ENCODE measurements around the gene SELPLG. TPM values are rescaled to one million over a fixed set of nuclear protein-coding genes. Genes with fewer than 3 reads are reported as not detected.
A peak's percentile ranks its signal among the peaks of the same experiment; 100 is the strongest.

Gene SELPLG
- total RNA-seq, 2 experiments from 2014 or later: 289 to 301 TPM

GRCh38 chr12:108642899-108643654 is 9.4 kb upstream of the SELPLG start:
- no peak overlapping the region for H3K4me3 Mint-ChIP-seq
- no peaks in the 10 kb centered on the region for H3K27me3 Mint-ChIP-seq
- POLR2A ChIA-PET: interaction anchor here (0.6 kb wide), 1 partner anchor 9 kb away, joined by 3 read pairs; the partner anchor contains the start of gene SELPLG
- peaks cover 41% of the 10 kb centered on the region for H3K4me1 Mint-ChIP-seq
- H3K9me3 Mint-ChIP-seq: no peaks in the 10 kb centered on the region
- CTCF ChIA-PET: no interaction called here
- peaks cover 32% of the 10 kb centered on the region for H3K36me3 Mint-ChIP-seq (ENCODE audit: low read depth)
- H3K27ac Mint-ChIP-seq: no peak overlapping the region
- no peak for DNase-seq

GRCh38 chr12:108642269-108642870 is 8.7 kb upstream of the SELPLG start:
- DNase-seq: no peak
- H3K36me3 Mint-ChIP-seq (ENCODE audit: low read depth): peaks cover 28% of the 10 kb centered on the region
- CTCF ChIA-PET: no interaction called here
- POLR2A ChIA-PET: interaction anchor here (1.2 to 1.4 kb wide), 2 partner anchors 13 to 14 kb away, joined by 3 to 4 read pairs; no protein-coding TSS in a partner anchor
- no peak overlapping the region for H3K4me3 Mint-ChIP-seq
- no peak overlapping the region for H3K27ac Mint-ChIP-seq
- no peaks in the 10 kb centered on the region for H3K9me3 Mint-ChIP-seq
- peaks cover 41% of the 10 kb centered on the region for H3K4me1 Mint-ChIP-seq
- no peaks in the 10 kb centered on the region for H3K27me3 Mint-ChIP-seq

GRCh38 chr12:108641446-108642268 is 8.0 kb upstream of the SELPLG start:
- no peaks in the 10 kb centered on the region for H3K27me3 Mint-ChIP-seq
- POLR2A ChIA-PET: interaction anchor here (1.2 to 1.5 kb wide), 5 partner anchors 11 to 216 kb away, joined by 3 to 4 read pairs (median 3); partner anchors contain the start of gene SSH1
- peaks cover 28% of the 10 kb centered on the region for H3K36me3 Mint-ChIP-seq (ENCODE audit: low read depth)
- DNase-seq: no peak
- no peak overlapping the region for H3K27ac Mint-ChIP-seq
- H3K4me3 Mint-ChIP-seq: no peak overlapping the region
- CTCF ChIA-PET: interaction anchor here (2.2 kb wide), 1 partner anchor 23 kb away, joined by 14 read pairs; no protein-coding TSS in a partner anchor
- H3K4me1 Mint-ChIP-seq: peaks cover 46% of the 10 kb centered on the region
- no peaks in the 10 kb centered on the region for H3K9me3 Mint-ChIP-seq

- Mint-ChIP-seq H3K27ac (no peak overlapping the region), H3K36me3 (ENCODE audit: low read depth) (peaks cover 21% of the 10 kb centered on the region), H3K4me1 (peaks cover 45% of the 10 kb centered on the region), H3K9me3 (no peaks in the 10 kb centered on the region), H3K4me3 (no peak overlapping the region), H3K27me3 (no peaks in the 10 kb centered on the region)
- no peak for DNase-seq
- POLR2A ChIA-PET: interaction anchor here (0.8 to 1.5 kb wide), 6 partner anchors 10 to 216 kb away, joined by 3 to 4 read pairs (median 3); partner anchors contain the start of gene SSH1
- CTCF ChIA-PET: interaction anchor here (2.2 kb wide), 1 partner anchor 23 kb away, joined by 14 read pairs; no protein-coding TSS in a partner anchor
These were observed 7.2 kb upstream of the SELPLG start for GRCh38 chr12:108640802-108641445.

- Mint-ChIP-seq H3K27ac (no peak overlapping the region), H3K4me3 (no peak overlapping the region), H3K9me3 (no peaks in the 10 kb centered on the region), H3K27me3 (no peaks in the 10 kb centered on the region), H3K36me3 (ENCODE audit: low read depth) (peaks cover 9% of the 10 kb centered on the region), H3K4me1 (peaks cover 52% of the 10 kb centered on the region)
- CTCF ChIA-PET: interaction anchor here (2.2 to 3.7 kb wide), 2 partner anchors 11 to 21 kb away, joined by 13 to 14 read pairs; no protein-coding TSS in a partner anchor
- no peak for DNase-seq
- POLR2A ChIA-PET: interaction anchor here (1.0 to 1.8 kb wide), 5 partner anchors 10 to 77 kb away, joined by 3 to 5 read pairs (median 3); partner anchors contain the start of gene ISCU
These were observed 5.5 kb upstream of the SELPLG start for GRCh38 chr12:108638997-108639822.

GRCh38 chr12:108638141-108638827 is 4.6 kb upstream of the SELPLG start:
- Mint-ChIP-seq H3K4me3 (no peak overlapping the region), H3K9me3 (no peaks in the 10 kb centered on the region)
- POLR2A ChIA-PET: interaction anchor here (0.7 to 12.0 kb wide), 6 partner anchors 10 to 72 kb away, joined by 3 to 385 read pairs (median 4); partner anchors contain the start of genes ISCU and SART3

GRCh38 chr12:108637222-108637971 is 3.7 kb upstream of the SELPLG start:
- peak overlapping the region; percentile 44 for H3K27ac Mint-ChIP-seq
- DNase-seq: no peak
- no peak overlapping the region for H3K4me3 Mint-ChIP-seq
- no peaks in the 10 kb centered on the region for H3K27me3 Mint-ChIP-seq
- H3K36me3 Mint-ChIP-seq (ENCODE audit: low read depth): peaks cover 23% of the 10 kb centered on the region
- POLR2A ChIA-PET: interaction anchor here (0.7 to 12.0 kb wide), 6 partner anchors 9 to 71 kb away, joined by 3 to 385 read pairs (median 4); partner anchors contain the start of genes ISCU and SART3
- no peaks in the 10 kb centered on the region for H3K9me3 Mint-ChIP-seq
- H3K4me1 Mint-ChIP-seq: peaks cover 50% of the 10 kb centered on the region
- CTCF ChIA-PET: interaction anchor here (0.7 to 12.2 kb wide), 7 partner anchors 9 to 76 kb away, joined by 3 to 215 read pairs (median 13); partner anchors contain the start of genes ISCU and SART3

More at GRCh38 chr12:108638141-108638827, 4.6 kb upstream of the SELPLG start:
- no peak for DNase-seq
- Mint-ChIP-seq H3K36me3 (ENCODE audit: low read depth) (peaks cover 15% of the 10 kb centered on the region), H3K27ac (no peak overlapping the region), H3K27me3 (no peaks in the 10 kb centered on the region), H3K4me1 (peaks cover 52% of the 10 kb centered on the region)
- CTCF ChIA-PET: interaction anchor here (3.7 to 12.2 kb wide), 2 partner anchors 10 to 19 kb away, joined by 13 to 215 read pairs; no protein-coding TSS in a partner anchor

- no peaks in the 10 kb centered on the region for H3K27me3 Mint-ChIP-seq
- peak overlapping the region; percentile 100 for H3K27ac Mint-ChIP-seq
- peaks cover 30% of the 10 kb centered on the region for H3K36me3 Mint-ChIP-seq (ENCODE audit: low read depth)
- peak overlapping the region; percentile 99 for H3K4me3 Mint-ChIP-seq
- ChIA-PET POLR2A (interaction anchor here (0.8 to 12.0 kb wide), 19 partner anchors 9 to 459 kb away, joined by 3 to 385 read pairs (median 9); partner anchors contain the start of genes CORO1C, ISCU, SART3 and SSH1), CTCF (interaction anchor here (0.7 to 12.2 kb wide), 15 partner anchors 10 to 316 kb away, joined by 3 to 215 read pairs (median 6); partner anchors contain the start of genes CORO1C, ISCU and SART3)
- H3K9me3 Mint-ChIP-seq: no peaks in the 10 kb centered on the region
- H3K4me1 Mint-ChIP-seq: peaks cover 53% of the 10 kb centered on the region
- DNase-seq: no peak
These were observed 2.5 kb upstream of the SELPLG start for GRCh38 chr12:108635997-108636808.

- DNase-seq: peak; percentile 73
- Mint-ChIP-seq H3K36me3 (ENCODE audit: low read depth) (peaks cover 38% of the 10 kb centered on the region), H3K27me3 (no peaks in the 10 kb centered on the region), H3K27ac (peak overlapping the region; percentile 100), H3K9me3 (no peaks in the 10 kb centered on the region), H3K4me1 (peaks cover 56% of the 10 kb centered on the region), H3K4me3 (peak overlapping the region; percentile 99)
- ChIA-PET POLR2A (interaction anchor here (0.9 to 12.0 kb wide), 19 partner anchors 8 to 460 kb away, joined by 3 to 385 read pairs (median 10); partner anchors contain the start of genes CORO1C, ISCU, SART3 and SSH1), CTCF (interaction anchor here (0.6 to 12.2 kb wide), 17 partner anchors 9 to 317 kb away, joined by 3 to 215 read pairs (median 5); partner anchors contain the start of genes CORO1C, ISCU and SART3)
These were observed 1.7 kb upstream of the SELPLG start for GRCh38 chr12:108635201-108635996.

Measured in activated CD4-positive, alpha-beta memory T cell treated with anti-CD3 and anti-CD28 coated beads, Interleukin-2, amount 10 ng/mL, durations not matched to agents 7 days and 5 days (primary cell).